ENCODE results near the gene ZBTB7C.

- TF ChIP-seq CTCF (IDR thresholded peaks at IDR 0.05) (no peak), POLR2A (IDR thresholded peaks at IDR 0.05) (no peak)
These were observed 380.5 kb downstream of the ZBTB7C start for GRCh38 chr18:48028696-48029095.

All from esophagus squamous epithelium (tissue), 4 donors.